ENCODE measurements around the gene FSTL5.

- TF ChIP-seq CTCF (IDR thresholded peaks at IDR 0.05) (no peak), ZFX (IDR thresholded peaks at IDR 0.05; ENCODE audit: borderline replicate concordance) (no peak)
These were observed 145.9 kb downstream of the FSTL5 start for GRCh38 chr4:162017863-162018262.
